ENCODE results near the gene LAG3.
"Not testable (repeated sequence)": the region's sequence is repeated elsewhere in the genome, so short reads cannot be mapped to it uniquely, and the experiment has no call there.

LAG3 gene

GRCh38 chr12:6772331-6772695 lies at the start of gene LAG3:
Gene LAG3, plus strand, starts transcription at chr12:6772520. Its CDS starts 333 bp downstream, at chr12:6772853.
- no peak for DNase-seq

GRCh38 chr12:6722863-6723262 lies 49.5 kb upstream of the LAG3 start:
- DNase-seq = no peak

- peak; percentile 98 for DNase-seq
Observed at GRCh38 chr12:6723607-6724408, 48.5 kb upstream of the LAG3 start, which contains the start of gene COPS7A. Gene COPS7A, plus strand, starts transcription at chr12:6724046. Its CDS starts 611 bp downstream, at chr12:6724657.

GRCh38 chr12:6724409-6724797 lies 47.9 kb upstream of the LAG3 start:
- no peak for DNase-seq

- DNase-seq = no peak
Observed at GRCh38 chr12:6725350-6725749, 47.0 kb upstream of the LAG3 start.

GRCh38 chr12:6729186-6729585 lies 43.1 kb upstream of the LAG3 start:
- DNase-seq = no peak

GRCh38 chr12:6730169-6730568 lies 42.2 kb upstream of the LAG3 start:
- DNase-seq = no peak

GRCh38 chr12:6734506-6735387 lies 37.6 kb upstream of the LAG3 start:
- DNase-seq = no peak

- DNase-seq = peak; percentile 18
Observed at GRCh38 chr12:6735448-6736191, 36.7 kb upstream of the LAG3 start.

- DNase-seq = no peak
Observed at GRCh38 chr12:6736754-6737153, 35.6 kb upstream of the LAG3 start.

GRCh38 chr12:6742080-6742479 lies 30.2 kb upstream of the LAG3 start:
- not testable (repeated sequence) for DNase-seq

- no peak for DNase-seq
Observed at GRCh38 chr12:6742834-6743233, 29.5 kb upstream of the LAG3 start.

GRCh38 chr12:6743300-6743699 lies 29.0 kb upstream of the LAG3 start:
- not testable (repeated sequence) for DNase-seq

GRCh38 chr12:6745741-6746525 lies 26.4 kb upstream of the LAG3 start:
- no peak for DNase-seq

GRCh38 chr12:6747216-6747615 lies 25.1 kb upstream of the LAG3 start:
- no peak for DNase-seq

GRCh38 chr12:6748761-6749160 lies 23.6 kb upstream of the LAG3 start:
- DNase-seq = no peak

GRCh38 chr12:6750506-6750905 lies 21.8 kb upstream of the LAG3 start:
- DNase-seq = no peak

- DNase-seq = no peak
Observed at GRCh38 chr12:6751767-6752166, 20.6 kb upstream of the LAG3 start.

- peak; percentile 40 for DNase-seq
Observed at GRCh38 chr12:6752167-6752920, 20.0 kb upstream of the LAG3 start.

GRCh38 chr12:6752921-6753771 lies 19.2 kb upstream of the LAG3 start, which contains the start of gene MLF2:
Gene MLF2, minus strand, starts transcription at chr12:6753141. Its CDS starts 807 bp downstream, at chr12:6752334.
- DNase-seq = peak; percentile 98
